MM.1S (cell line): Measurements from ENCODE around the gene ALG1L2.
A peak's percentile ranks its signal among the peaks of the same experiment; 100 is the strongest.
"Not testable (repeated sequence)": the region's sequence is repeated elsewhere in the genome, so short reads cannot be mapped to it uniquely, and the experiment has no call there.

Source experiments
- DNase-seq: peaks from one replicate; pipeline ENCODE4 v3.0.0-alpha.2; 2015
- H2AFZ ChIP-seq: fragments of 300-600 bp; sonication (generic); 2 replicates; pipeline ENCODE4 v1.6.0; 2016; ENCODE audit warnings: antibody characterized with exemption, low read length
- H3F3A ChIP-seq: fragments of 300-600 bp; sonication (generic); 2 replicates; pipeline ENCODE4 v1.6.1; 2016; ENCODE audit warnings: mild to moderate bottlenecking, antibody characterized with exemption, low read length, moderate library complexity, mixed read lengths; ENCODE audit not compliant: insufficient read depth
- H3K27ac ChIP-seq: fragments of 300-600 bp; sonication (generic); 2 replicates; pipeline ENCODE4 v1.5.1; 2016; ENCODE audit warnings: mild to moderate bottlenecking, low read length
- H3K27me3 ChIP-seq: fragments of 300-600 bp; sonication (generic); replicated peaks from 2 replicates; pipeline ENCODE4 v1.6.0; 2016; ENCODE audit warnings: low read length; ENCODE audit not compliant: insufficient read depth
- H3K36me3 ChIP-seq: fragments of 300-600 bp; sonication (generic); replicated peaks from 2 replicates; pipeline ENCODE4 v1.6.1; 2016; ENCODE audit warnings: mild to moderate bottlenecking, low read length, mixed read lengths; ENCODE audit not compliant: insufficient read depth
- H3K4me1 ChIP-seq: fragments of 300-600 bp; sonication (generic); 2 replicates; pipeline ENCODE4 v1.6.1; 2016; ENCODE audit warnings: low read length, mixed read lengths
- H3K4me2 ChIP-seq: fragments of 300-600 bp; sonication (generic); 2 replicates; pipeline ENCODE4 v1.6.0; 2016; ENCODE audit warnings: low read depth, low read length
- H3K4me3 ChIP-seq: fragments of 300-600 bp; sonication (generic); 2 replicates; pipeline ENCODE4 v1.5.1; 2016; ENCODE audit warnings: low read length, mixed read lengths
- H3K79me2 ChIP-seq: fragments of 300-600 bp; sonication (generic); 2 replicates; pipeline ENCODE4 v1.6.1; 2016; ENCODE audit warnings: mixed run types, low read length, mixed read lengths
- H3K9ac ChIP-seq: fragments of 300-600 bp; sonication (generic); 2 replicates; pipeline ENCODE4 v1.6.1; 2016; ENCODE audit warnings: low read length, mixed read lengths
- H3K9me2 ChIP-seq: fragments of 300-600 bp; sonication (generic); replicated peaks from 2 replicates; pipeline ENCODE4 v1.6.1; 2016; ENCODE audit warnings: mild to moderate bottlenecking, low read length, mixed read lengths; ENCODE audit not compliant: insufficient read depth
- H3K9me3 ChIP-seq: fragments of 300-600 bp; sonication (generic); replicated peaks from 2 replicates; pipeline ENCODE4 v1.6.1; 2016; ENCODE audit warnings: mild to moderate bottlenecking, low read length, mixed read lengths; ENCODE audit not compliant: insufficient read depth
- H4K20me1 ChIP-seq: fragments of 300-600 bp; sonication (generic); 2 replicates; pipeline ENCODE4 v1.6.1; 2016; ENCODE audit warnings: mild to moderate bottlenecking, low read length, moderate library complexity, mixed read lengths; ENCODE audit not compliant: insufficient read depth
- EZH2 ChIP-seq: fragments of 300-600 bp; sonication (generic); optimal IDR thresholded peaks from 2 replicates; pipeline ENCODE3; 2017; ENCODE audit warnings: low read depth, mild to moderate bottlenecking, antibody characterized with exemption, low read length, mixed read lengths
- EZH2phosphoT487 ChIP-seq: fragments of 300-600 bp; sonication (generic); IDR thresholded peaks from 2 replicates; pipeline ENCODE4 v1.6.1; 2018; ENCODE audit warnings: antibody characterized with exemption, low read length
- TF ChIP-seq, protein P1 (sequence below): fragments of 300-600 bp; sonication (generic); IDR thresholded peaks from 2 replicates; pipeline ENCODE4 v1.5.1; 2016; ENCODE audit warnings: antibody characterized with exemption, low read length, mixed read lengths

Gene ALG1L2

DNA sequence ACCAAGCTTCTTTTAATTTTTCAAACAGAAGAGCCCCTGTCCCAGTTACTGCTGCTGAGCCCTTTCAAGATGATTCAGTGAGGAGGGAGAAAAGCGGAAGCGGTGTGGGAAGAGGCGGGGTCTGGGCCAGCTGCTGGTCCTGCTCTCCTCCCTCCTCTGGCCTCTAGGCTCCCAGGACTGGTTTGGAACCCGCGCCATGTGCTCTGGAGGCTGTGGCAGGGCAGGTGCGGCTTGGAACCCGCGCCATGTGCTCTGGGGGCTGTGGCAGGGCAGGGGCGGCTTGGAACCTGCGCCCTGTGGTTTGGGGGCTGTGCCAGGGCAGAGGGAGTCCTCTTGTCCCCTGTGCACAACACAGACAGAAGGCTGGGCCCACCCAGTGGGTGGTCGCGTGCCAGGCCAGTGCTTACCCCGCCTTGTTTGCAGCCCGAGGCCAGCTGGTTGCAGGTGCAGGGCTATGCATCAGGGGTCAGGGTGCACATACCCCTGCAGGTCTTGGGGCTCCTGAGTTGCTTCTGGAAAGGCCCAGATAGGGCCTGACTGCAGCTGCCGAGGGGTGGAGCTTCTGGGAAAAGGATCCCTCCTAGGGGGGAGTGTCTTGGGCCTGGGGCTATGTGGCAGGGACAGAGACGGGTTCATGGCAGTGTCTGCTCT, 12.2 kb downstream of the ALG1L2 start:
- peak; percentile 46 for DNase-seq
- no peaks in the 10 kb centered on the region for H3K36me3 ChIP-seq
- peak overlapping the region; percentile 68; the same call in 1 of the 2 replicates for H3K4me2 ChIP-seq
- no peaks in the 10 kb centered on the region for H3K4me1 ChIP-seq
- no peaks in the 10 kb centered on the region for H3K79me2 ChIP-seq
- peak overlapping the region; percentile 39 for H3K4me3 ChIP-seq
- TF ChIP-seq, protein P1, sequence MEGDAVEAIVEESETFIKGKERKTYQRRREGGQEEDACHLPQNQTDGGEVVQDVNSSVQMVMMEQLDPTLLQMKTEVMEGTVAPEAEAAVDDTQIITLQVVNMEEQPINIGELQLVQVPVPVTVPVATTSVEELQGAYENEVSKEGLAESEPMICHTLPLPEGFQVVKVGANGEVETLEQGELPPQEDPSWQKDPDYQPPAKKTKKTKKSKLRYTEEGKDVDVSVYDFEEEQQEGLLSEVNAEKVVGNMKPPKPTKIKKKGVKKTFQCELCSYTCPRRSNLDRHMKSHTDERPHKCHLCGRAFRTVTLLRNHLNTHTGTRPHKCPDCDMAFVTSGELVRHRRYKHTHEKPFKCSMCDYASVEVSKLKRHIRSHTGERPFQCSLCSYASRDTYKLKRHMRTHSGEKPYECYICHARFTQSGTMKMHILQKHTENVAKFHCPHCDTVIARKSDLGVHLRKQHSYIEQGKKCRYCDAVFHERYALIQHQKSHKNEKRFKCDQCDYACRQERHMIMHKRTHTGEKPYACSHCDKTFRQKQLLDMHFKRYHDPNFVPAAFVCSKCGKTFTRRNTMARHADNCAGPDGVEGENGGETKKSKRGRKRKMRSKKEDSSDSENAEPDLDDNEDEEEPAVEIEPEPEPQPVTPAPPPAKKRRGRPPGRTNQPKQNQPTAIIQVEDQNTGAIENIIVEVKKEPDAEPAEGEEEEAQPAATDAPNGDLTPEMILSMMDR = no peak
- no peak for TF ChIP-seq EZH2
- no peak for TF ChIP-seq EZH2phosphoT487
- H3K27ac ChIP-seq = peak overlapping the region; percentile 48; the same call in 1 of the 2 replicates
- no peaks in the 10 kb centered on the region for H4K20me1 ChIP-seq
- H3K27me3 ChIP-seq = no peaks in the 10 kb centered on the region
- no peaks in the 10 kb centered on the region for H3K9me3 ChIP-seq
- no peaks in the 10 kb centered on the region for H3K9me2 ChIP-seq
- 0 out of 2 replicates have a peak overlapping the region, but pooled peaks have one; percentile 26 for H2AFZ ChIP-seq
- H3F3A ChIP-seq = no peaks in the 10 kb centered on the region
- no peak overlapping the region; the same call in 1 of the 2 replicates for H3K9ac ChIP-seq

DNA sequence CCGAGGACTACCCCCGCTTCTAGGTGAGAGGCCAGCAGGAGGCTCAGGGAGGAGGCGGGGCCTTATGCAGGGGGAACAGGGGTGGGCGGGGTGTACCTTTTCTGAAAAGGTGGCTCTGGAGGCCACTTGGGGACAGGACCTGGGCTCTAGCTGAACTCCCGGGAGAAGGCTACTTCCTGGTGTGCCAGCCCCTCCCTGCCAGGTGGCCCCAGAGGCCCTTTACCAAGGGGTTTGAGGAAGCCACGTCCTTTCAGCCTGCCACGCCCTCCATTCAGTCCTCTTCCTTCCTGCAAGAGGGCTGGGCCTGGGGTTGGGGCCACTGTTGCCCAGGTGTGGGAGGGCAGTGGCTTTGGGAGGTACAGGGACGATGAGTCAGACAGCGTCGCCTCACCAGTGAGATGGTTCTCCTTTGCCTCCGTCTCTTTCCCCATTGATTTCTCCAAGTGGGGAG, 12.9 kb downstream of the ALG1L2 start:
- H3K4me3 ChIP-seq, H3K27me3 ChIP-seq, H3K4me1 ChIP-seq, H3K36me3 ChIP-seq, H3K9me3 ChIP-seq, H3K9me2 ChIP-seq, H3F3A ChIP-seq, H3K9ac ChIP-seq, H4K20me1 ChIP-seq, H3K79me2 ChIP-seq: not testable (repeated sequence)
- H2AFZ ChIP-seq = 0 out of 2 replicates have a peak overlapping the region, but pooled peaks have one; percentile 31
- H3K4me2 ChIP-seq = peak overlapping the region; percentile 68; the same call in 1 of the 2 replicates
- H3K27ac ChIP-seq = peak overlapping the region; percentile 48; the same call in 1 of the 2 replicates
- peak; percentile 34 for DNase-seq

DNA sequence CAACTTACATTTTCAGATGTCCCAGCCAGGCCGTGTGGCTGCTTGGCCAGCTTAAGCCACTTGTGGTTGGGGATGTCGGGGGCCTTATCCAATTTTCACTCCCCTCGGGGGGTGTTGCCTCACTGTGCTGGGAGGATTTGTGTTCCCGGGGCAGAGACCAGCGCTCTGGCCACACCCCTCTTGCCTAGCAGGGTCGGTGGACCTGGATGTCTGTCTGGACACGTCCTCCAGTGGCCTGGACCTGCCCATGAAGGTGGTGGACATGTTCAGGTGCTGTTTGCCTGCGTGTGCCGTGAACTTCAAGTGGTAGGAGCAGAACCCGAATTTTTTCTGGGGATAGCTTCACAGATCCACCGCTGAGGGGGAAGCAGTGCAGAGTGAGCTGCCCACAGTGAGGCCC, 14.2 kb downstream of the ALG1L2 start:
- not testable (repeated sequence) for H3K4me3 ChIP-seq, H3F3A ChIP-seq, H3K9ac ChIP-seq, H2AFZ ChIP-seq, H3K27me3 ChIP-seq, H3K9me3 ChIP-seq, H3K36me3 ChIP-seq, H3K9me2 ChIP-seq, H3K27ac ChIP-seq, H3K4me1 ChIP-seq, DNase-seq, H4K20me1 ChIP-seq, H3K79me2 ChIP-seq, H3K4me2 ChIP-seq

DNA sequence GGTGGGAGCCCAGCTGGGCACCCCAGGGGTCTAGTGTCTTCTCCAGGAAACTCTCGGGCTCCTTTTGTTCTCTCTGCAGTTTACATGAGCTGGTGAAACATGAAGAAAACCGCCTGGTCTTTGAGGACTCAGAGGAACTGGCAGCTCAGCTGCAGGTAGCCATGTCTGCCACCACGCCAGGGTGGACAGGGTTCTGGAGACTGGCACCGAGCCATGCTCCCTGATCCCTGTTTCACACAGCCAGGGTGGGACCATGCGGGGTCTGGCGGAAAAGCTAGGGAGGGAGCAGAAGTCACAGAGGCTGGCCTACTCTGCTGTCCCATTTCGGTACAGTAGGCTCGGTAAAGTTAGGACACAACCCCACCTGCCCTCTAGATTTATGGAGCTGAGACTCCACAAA, 15.5 kb downstream of the ALG1L2 start:
- H2AFZ ChIP-seq = not testable (repeated sequence)

More for the DNA sequence above, 15.5 kb downstream of the ALG1L2 start:
- H3F3A ChIP-seq, H3K27me3 ChIP-seq, H3K4me1 ChIP-seq, H3K4me3 ChIP-seq, H3K9me3 ChIP-seq, H3K9ac ChIP-seq, H3K36me3 ChIP-seq, H3K27ac ChIP-seq, H4K20me1 ChIP-seq, DNase-seq, H3K4me2 ChIP-seq, H3K79me2 ChIP-seq, H3K9me2 ChIP-seq: not testable (repeated sequence)
